Measurements from ENCODE around the gene C22orf42.
"Not testable (repeated sequence)": the region's sequence is repeated elsewhere in the genome, so short reads cannot be mapped to it uniquely, and the experiment has no call there.

C22orf42 gene

GRCh38 chr22:32158712-32159533 lies at the start of gene C22orf42:
TSS of gene C22orf42 (minus strand) at chr22:32159303. CDS start at chr22:32159215, 88 bp downstream.
- DNase-seq, result no peak

DNA sequence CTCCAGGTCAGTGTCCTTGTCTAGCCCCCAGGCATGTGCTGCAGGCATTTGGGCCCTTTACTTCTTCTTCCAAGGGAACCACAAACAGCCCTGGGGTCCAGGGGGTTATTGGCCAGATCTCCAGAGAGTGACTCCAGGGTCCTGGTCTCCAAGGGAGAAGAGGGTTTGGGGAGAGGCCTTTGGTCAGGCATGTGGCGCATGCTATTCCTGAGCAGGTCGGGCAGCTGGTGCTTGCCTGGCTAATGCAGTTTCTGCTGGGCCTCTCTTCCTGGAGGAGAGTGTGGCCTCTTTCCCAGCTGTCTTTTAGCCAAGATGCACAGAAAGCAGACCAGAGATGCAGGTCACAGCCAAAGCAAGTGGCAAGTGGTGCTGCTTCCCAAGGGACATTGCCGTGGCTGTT lies 49.6 kb upstream of the C22orf42 start:
- no peak for DNase-seq

GRCh38 chr22:32207971-32208480 lies 48.9 kb upstream of the C22orf42 start:
- no peak for DNase-seq

GRCh38 chr22:32206774-32207758 lies 48.0 kb upstream of the C22orf42 start:
- no peak for DNase-seq

GRCh38 chr22:32205974-32206773 lies 47.1 kb upstream of the C22orf42 start:
- DNase-seq, result no peak

GRCh38 chr22:32204856-32205722 lies 46.0 kb upstream of the C22orf42 start, which contains the start of gene RFPL2:
TSS of gene RFPL2 (minus strand) at chr22:32205073. CDS start at chr22:32202451, 2,622 bp downstream.
- peak; percentile 45 for DNase-seq

- no peak for DNase-seq
Measured at GRCh38 chr22:32204040-32204855, 45.1 kb upstream of the C22orf42 start.

DNA sequence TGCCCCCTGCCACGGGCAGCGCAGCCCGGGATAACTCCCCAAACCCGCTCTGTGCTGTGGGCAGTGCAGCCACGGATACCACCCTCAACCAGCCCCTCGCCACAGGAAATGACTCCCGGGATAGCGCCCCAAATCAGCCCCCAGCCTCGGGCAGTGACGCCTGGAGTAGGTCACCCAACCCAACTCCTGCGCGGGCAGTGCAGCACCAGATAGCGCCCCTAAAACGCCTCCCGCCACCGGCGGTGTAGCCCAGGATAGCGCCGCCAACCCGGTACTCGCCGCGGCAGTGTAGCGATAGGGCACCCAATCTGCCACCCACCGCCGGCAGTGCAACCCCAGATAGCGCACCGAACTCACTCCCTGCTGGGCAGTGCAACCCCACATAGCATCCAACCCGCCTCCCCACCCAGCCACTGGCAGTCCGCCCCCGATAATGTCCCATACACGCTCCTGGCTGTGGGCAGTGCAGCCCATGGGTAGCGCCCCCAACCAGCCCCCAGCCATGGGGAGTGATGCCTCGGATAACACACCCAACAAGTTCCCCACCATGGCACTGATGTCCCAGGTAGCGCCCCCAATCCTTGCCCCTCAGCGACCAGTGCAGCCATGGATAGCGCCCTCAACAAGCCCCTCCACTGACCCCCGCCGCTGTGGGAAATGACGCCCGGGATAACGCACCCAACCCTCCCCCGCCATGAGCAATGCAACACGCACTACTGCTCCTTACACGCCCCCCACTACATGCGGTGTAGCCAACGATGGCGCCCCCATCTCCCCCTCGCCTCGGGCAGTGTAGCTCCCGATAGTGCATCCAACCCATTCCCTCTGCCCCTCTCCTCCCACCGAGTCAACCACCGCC lies 44.3 kb upstream of the C22orf42 start:
- no peak for DNase-seq

DNA sequence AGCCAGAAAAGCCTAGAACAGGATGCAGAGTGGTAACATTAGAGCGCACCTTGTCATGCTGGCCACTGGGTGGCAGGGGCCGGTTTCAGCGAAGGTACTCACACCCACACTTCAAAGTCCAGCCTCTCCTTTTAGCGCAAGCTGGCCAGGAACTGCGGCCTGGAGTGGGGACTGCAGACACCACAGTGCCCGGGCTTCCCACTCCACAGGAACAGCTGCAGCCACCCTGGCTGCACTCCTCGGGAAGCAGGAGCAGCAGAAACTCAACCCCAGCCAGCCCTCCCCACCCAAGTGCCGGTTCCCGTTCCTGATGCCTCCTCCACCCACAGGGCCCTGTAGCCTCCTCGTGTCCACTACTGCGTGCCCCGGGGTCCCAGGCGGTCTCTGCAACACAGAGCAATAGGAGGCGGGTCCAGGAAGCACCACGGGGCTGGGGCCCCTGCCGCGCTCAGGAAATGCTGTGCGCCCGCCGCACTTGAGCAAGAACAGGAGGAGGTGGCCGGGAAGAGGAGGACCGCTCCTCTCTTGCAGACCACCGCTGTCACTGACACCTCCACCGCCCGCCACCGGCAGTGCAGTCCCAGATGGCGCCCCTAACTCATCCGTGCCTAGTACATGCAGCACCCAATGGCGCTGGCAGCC lies 43.6 kb upstream of the C22orf42 start:
- DNase-seq, result peak; percentile 37

DNA sequence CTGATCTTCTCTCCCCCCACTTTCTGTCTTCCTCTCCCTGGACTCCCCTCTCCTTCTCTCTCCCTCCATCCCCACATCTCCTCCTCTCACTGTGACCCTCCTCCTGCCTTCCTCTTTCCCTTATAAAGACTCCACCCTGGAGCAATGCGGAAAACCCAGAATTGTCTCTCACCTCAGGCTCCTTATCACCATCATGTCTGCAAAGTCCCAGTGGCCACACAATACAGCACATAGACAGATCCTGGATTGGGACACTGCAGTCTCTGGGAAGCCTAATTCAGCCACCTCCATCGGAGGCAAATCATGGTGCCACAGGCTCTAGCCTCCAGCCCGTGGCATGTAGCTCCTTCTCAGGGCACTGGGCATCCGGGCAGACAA lies 43.0 kb upstream of the C22orf42 start:
- no peak for DNase-seq

GRCh38 chr22:32200752-32201151 lies 41.6 kb upstream of the C22orf42 start:
- no peak for DNase-seq

- DNase-seq, result no peak
Measured at GRCh38 chr22:32199961-32200360, 40.9 kb upstream of the C22orf42 start.

DNA sequence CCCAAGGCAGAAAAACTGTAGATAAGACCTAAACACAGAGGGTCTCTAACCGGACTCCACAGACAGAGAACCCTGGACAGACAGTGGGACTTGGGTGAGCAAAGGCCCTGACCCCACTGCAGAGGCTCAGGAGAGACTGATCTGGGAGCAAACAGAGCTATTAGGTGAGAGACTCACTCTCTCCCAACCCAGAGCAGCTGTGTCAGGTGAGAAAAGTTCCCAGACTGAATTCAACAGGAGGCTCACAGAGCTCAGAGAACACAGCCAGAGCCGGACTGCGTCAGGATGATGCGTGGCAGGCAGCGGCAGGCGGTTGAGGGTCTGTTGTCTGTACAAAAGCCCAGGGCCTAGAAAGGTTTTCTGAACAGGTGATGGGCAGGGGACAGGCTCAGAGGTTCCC lies 40.2 kb upstream of the C22orf42 start:
- DNase-seq, result no peak

- not testable (repeated sequence) for DNase-seq
Measured at GRCh38 chr22:32197553-32198226, 38.6 kb upstream of the C22orf42 start.

- not testable (repeated sequence) for DNase-seq
Measured at GRCh38 chr22:32195900-32196299, 36.8 kb upstream of the C22orf42 start.

DNA sequence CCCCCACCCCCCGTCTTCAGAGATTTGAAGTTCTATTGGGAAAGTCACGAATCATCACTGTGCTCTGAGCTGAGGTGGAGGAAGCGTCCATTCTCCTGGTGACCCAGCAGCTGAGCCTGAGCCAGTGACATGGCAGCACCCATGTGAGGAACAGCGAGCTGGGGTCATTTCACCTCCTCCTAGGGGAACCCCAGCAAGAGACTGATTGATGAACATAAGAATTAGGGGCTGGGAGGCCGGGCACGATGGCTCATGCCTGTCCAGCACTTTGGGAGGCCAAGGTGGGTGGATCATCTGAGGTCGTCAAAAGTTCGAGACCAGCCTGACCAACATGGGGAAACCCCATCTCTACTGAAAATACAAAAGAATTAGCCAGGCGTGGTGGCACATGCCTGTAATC lies 34.2 kb upstream of the C22orf42 start:
- DNase-seq, result not testable (repeated sequence)

GRCh38 chr22:32191021-32191420 lies 31.9 kb upstream of the C22orf42 start:
- not testable (repeated sequence) for DNase-seq

DNA sequence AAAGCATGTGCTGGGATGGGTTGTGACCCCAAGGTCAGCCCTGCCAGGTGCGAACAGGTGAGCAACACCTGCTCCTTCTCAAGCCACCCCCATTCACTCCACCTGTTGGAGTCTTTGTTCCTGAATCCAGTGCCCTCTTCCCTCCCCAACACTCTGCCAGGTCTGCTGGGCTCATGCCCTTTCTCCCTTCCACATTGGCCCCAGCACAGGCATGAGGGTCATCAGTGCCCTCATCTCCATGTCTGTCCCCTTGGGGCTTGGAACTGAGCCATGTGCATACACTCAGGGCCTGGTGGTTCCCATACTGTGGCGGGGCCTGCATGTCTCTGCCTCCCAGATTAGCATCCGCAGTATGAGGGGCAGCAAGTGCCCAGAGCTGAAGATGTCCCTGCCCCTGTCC lies 26.7 kb upstream of the C22orf42 start:
- no peak for DNase-seq
